SK-N-MC (cell line): ENCODE measurements around the gene CCDC158.

ENCODE experiments used
- DNase-seq: peaks from one replicate; pipeline ENCODE4 v3.0.0-alpha.2; 2011; ENCODE audit warnings: low read depth, low spot score
- H3K27ac ChIP-seq: fragments of 200-600 bp; sonication (generic); 2 replicates; pipeline ENCODE4 v1.5.1; 2016; ENCODE audit warnings: mixed run types
- H3K36me3 ChIP-seq: fragments of 200-600 bp; sonication (generic); 2 replicates; pipeline ENCODE4 v1.6.1; 2017; ENCODE audit warnings: antibody characterized with exemption, low read length, mixed read lengths; ENCODE audit not compliant: insufficient read depth
- H3K4me3 ChIP-seq: fragments of 200-600 bp; sonication (generic); 2 replicates; pipeline ENCODE4 v1.5.1; 2016
- H3K9ac ChIP-seq: fragments of 200-600 bp; sonication (generic); 2 replicates; pipeline ENCODE4 v1.8.0; 2017; ENCODE audit warnings: mixed run types, mixed read lengths; ENCODE audit not compliant: insufficient read length
- H3K9me3 ChIP-seq: fragments of 200-600 bp; sonication (generic); 2 replicates; pipeline ENCODE4 v1.6.1; 2017; ENCODE audit warnings: low read depth, mild to moderate bottlenecking, antibody characterized with exemption, low read length, moderate library complexity, mixed read lengths
- EZH2 ChIP-seq: fragments of 200-600 bp; sonication (generic); IDR thresholded peaks from one replicate; pipeline ENCODE4 v1.6.1; 2017; ENCODE audit warnings: antibody characterized with exemption
- FOXP2 ChIP-seq: optimal IDR thresholded peaks from 2 replicates; pipeline ENCODE3; 2011; ENCODE audit warnings: mild to moderate bottlenecking, moderate library complexity; ENCODE audit not compliant: insufficient read depth; ENCODE audit errors: extremely low read length, control extremely low read depth
- POLR2AphosphoS5 ChIP-seq: IDR thresholded peaks from 2 replicates; pipeline ENCODE4 v1.6.1; 2012; ENCODE audit warnings: mild to moderate bottlenecking, low read depth, low read length, borderline replicate concordance

The CCDC158 gene

DNA sequence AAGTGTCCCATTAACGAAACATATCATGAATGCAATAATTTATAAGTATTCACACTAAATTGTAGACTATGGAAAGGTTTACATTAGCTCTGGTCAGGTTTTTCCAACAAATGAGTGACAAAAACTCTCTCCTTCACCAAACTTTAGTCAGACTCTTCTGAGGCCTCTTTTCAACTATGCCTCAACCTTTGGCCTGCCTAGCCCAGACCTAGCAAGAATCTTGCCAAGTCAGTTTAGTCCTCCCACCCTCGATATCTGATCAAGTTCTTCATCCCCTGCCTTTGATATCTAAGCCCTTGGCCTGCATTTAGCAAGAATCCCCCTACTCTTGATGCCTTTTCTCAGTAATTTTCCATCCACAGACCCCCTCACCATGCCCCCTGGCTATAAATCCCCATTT, 37.9 kb downstream of the CCDC158 start:
- Histone ChIP-seq H3K9ac (no peak overlapping the region), H3K36me3 (no peaks in the 10 kb centered on the region), H3K4me3 (no peak overlapping the region), H3K9me3 (no peaks in the 10 kb centered on the region), H3K27ac (no peak overlapping the region)
- TF ChIP-seq POLR2AphosphoS5 (no peak), EZH2 (no peak), FOXP2 (no peak)
- DNase-seq, result no peak

DNA sequence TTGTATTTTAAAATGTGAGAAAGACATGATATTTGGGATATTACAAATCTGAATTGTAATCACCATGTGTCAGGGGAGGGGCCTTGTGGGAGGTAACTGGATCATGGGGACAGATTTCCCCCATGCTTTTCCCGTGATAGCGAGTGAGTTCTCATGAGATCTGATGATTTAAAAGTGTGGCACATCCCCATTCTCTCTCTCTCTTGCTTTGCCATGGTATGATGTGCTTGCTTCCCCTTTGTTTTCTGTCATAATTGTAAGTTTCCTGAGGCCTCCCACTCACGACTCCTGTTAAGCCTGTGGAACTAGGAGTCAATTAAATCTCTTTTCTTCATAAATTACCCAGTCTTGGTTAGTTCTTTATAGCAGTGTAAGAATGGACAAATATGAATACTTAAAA, 39.0 kb downstream of the CCDC158 start:
- H3K9me3 ChIP-seq, result no peaks in the 10 kb centered on the region
- H3K4me3 ChIP-seq, result no peak overlapping the region
- DNase-seq, result no peak
- H3K27ac ChIP-seq, result no peak overlapping the region
- no peaks in the 10 kb centered on the region for H3K36me3 ChIP-seq
- no peak overlapping the region for H3K9ac ChIP-seq
- TF ChIP-seq POLR2AphosphoS5 (no peak), FOXP2 (no peak), EZH2 (no peak)

- DNase-seq, result no peak
- Histone ChIP-seq H3K9ac (no peak overlapping the region), H3K36me3 (no peaks in the 10 kb centered on the region), H3K9me3 (no peaks in the 10 kb centered on the region), H3K27ac (no peak overlapping the region), H3K4me3 (no peak overlapping the region)
- TF ChIP-seq POLR2AphosphoS5 (no peak), EZH2 (no peak), FOXP2 (no peak)
Observed at GRCh38 chr4:76380561-76380960, 40.4 kb downstream of the CCDC158 start.

GRCh38 chr4:76377911-76378310, 43.0 kb downstream of the CCDC158 start:
- H3K36me3 ChIP-seq, result no peaks in the 10 kb centered on the region
- no peak for TF ChIP-seq FOXP2
- TF ChIP-seq EZH2, result no peak
- no peak for TF ChIP-seq POLR2AphosphoS5
- H3K9ac ChIP-seq, result no peak overlapping the region
- DNase-seq, result no peak
- no peaks in the 10 kb centered on the region for H3K9me3 ChIP-seq
- H3K27ac ChIP-seq, result no peak overlapping the region
- H3K4me3 ChIP-seq, result no peak overlapping the region

DNA sequence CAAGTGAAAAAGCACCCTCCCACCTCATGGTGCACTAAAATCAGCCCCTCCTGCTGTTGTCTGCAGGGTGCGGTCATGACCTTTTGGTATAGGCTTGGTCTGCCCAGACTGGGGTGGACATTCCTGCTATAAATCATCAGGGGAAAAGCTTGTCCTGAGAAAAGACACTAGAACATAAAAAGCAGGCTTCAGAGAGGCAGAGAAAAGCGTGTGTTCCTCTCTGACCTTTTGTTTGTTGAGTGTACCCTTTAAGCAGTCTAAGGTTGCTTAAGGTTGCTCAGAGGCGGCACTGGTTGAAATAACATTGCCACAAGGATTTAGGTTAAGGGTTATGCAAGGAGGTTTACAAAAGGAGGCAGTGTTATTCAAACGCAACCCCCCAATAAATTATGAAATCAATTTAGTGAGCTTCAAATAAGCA, 43.5 kb downstream of the CCDC158 start:
- Histone ChIP-seq H3K27ac (no peak overlapping the region), H3K4me3 (no peak overlapping the region), H3K36me3 (no peaks in the 10 kb centered on the region), H3K9me3 (no peaks in the 10 kb centered on the region), H3K9ac (no peak overlapping the region)
- DNase-seq, result no peak
- TF ChIP-seq EZH2 (no peak), POLR2AphosphoS5 (no peak), FOXP2 (no peak)

DNA sequence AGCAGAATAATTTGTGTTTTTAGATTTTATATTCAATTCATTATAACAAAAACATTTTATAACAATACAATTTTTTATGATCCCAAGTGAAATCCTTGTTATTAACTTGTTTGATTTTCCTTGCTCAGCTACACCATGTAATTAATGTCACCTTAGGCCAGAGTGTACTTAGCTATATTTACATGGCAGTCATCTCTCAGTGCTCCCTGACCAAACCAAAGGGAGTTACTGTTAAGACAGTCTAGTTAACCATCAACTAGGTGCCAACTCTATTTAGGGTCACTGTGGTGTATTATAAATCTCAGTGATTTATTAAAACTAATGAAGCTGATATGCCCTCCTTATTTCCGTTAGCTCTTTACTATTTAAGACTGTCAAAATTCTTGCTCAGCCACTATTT, 44.4 kb downstream of the CCDC158 start:
- Histone ChIP-seq H3K9me3 (no peaks in the 10 kb centered on the region), H3K27ac (no peak overlapping the region), H3K9ac (no peak overlapping the region), H3K36me3 (no peaks in the 10 kb centered on the region), H3K4me3 (no peak overlapping the region)
- no peak for DNase-seq
- TF ChIP-seq POLR2AphosphoS5 (no peak), EZH2 (no peak), FOXP2 (no peak)

DNA sequence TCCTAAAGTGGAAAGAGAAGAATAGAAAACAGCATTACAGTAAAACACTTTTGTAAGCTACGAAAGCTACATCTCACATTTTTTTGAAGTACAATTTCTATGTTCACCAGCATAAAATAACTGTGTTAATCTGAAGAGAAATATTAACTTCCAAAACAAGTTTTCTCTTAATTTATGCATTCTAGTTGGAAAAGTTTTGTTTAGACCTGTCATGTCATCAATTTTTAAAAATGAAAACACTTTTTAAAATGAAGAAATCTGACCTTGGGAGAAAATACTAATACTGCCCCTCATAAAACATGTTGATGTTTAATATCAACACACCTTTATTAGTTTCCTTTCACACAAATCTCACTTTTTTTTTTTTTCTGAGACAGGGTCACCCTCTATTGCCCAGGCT, 45.2 kb downstream of the CCDC158 start:
- Histone ChIP-seq H3K4me3 (no peak overlapping the region), H3K9ac (no peak overlapping the region), H3K9me3 (no peaks in the 10 kb centered on the region), H3K36me3 (no peaks in the 10 kb centered on the region), H3K27ac (no peak overlapping the region)
- no peak for DNase-seq
- TF ChIP-seq POLR2AphosphoS5, result no peak
- TF ChIP-seq FOXP2, result no peak
- TF ChIP-seq EZH2, result no peak

DNA sequence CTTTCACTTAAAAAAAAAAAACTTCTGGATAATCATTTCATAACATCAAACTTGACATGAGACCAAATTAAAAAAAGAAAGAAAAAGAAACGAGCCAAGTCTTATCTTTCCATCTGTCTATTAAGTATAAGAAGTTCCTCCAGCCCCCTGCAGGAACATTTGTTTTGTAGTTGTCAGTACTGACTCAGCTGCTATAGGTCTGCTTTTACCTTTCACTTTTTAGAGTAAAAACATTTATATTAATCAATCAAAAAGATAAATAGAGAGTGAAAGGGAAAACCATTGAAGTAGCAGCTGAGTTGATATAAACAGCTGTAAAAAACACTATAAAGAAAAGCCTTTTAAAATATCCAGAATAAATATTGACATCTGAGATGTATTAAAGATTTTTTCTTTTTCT, 46.1 kb downstream of the CCDC158 start:
- Histone ChIP-seq H3K9me3 (no peaks in the 10 kb centered on the region), H3K4me3 (no peak overlapping the region), H3K9ac (no peak overlapping the region), H3K36me3 (no peaks in the 10 kb centered on the region), H3K27ac (no peak overlapping the region)
- TF ChIP-seq POLR2AphosphoS5 (no peak), EZH2 (no peak), FOXP2 (no peak)
- no peak for DNase-seq

GRCh38 chr4:76373919-76374552, 46.9 kb downstream of the CCDC158 start:
- H3K9ac ChIP-seq, result no peak overlapping the region
- no peak for DNase-seq
- no peak overlapping the region for H3K27ac ChIP-seq

More at GRCh38 chr4:76373919-76374552, 46.9 kb downstream of the CCDC158 start:
- Histone ChIP-seq H3K4me3 (no peak overlapping the region), H3K36me3 (no peaks in the 10 kb centered on the region), H3K9me3 (no peaks in the 10 kb centered on the region)
- no peak for TF ChIP-seq POLR2AphosphoS5
- TF ChIP-seq EZH2, result no peak
- TF ChIP-seq FOXP2, result no peak
